Stimulated activated CD4-positive, alpha-beta T cell treated with anti-CD3 and anti-CD28 coated beads, Interleukin-2, amount 100 ng/mL, for 48 hours (primary cell): Measurements from ENCODE around the gene ANKRD40CL.

Source experiments
- DNase-seq, 2 donors: peaks; one replicate each; pipeline ENCODE4 v3.0.0-alpha.2; 2020

Gene ANKRD40CL

GRCh38 chr17:50785946-50786570, 18.7 kb upstream of the ANKRD40CL start:
- no peak for DNase-seq

DNA sequence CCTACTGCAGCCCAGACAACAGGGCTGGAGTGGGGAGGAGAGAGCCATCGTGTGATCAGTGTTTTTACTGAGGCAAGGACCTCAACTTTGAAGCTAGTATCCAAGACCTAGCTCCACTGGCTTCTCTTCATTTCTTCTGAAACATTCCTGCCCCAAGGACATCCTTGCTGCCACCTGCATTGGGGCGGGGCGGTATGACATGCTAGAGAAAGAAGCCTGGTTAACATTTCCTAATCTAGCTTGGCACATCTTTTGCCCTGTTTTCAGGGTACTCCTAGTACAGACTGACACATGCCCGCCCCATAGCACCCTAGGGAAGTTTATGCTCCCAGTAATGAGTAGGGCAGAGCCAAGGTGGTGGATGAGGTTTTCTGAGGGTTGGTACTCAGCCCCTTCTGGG, 17.8 kb upstream of the ANKRD40CL start:
- DNase-seq = no peak

DNA sequence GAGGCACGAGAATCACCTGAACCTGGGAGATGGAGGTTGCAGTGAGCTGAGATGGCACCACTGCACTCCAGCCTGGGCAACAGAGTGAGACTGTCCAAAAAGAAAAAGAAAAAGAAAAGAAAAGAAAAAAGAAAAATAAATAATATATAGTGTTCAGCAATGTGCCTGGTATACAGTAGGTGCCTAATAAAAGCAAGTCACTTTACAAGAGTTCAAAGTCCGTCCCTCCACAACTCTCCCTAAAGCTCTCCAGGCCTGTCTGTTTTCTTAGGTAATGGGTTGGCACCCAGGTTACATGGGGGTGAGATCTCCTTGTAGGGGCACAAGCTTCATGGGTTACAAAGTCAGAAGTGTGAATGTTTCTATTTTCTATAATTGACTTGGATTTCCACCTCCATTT, 16.6 kb upstream of the ANKRD40CL start:
- no peak for DNase-seq

GRCh38 chr17:50783193-50783660, 15.9 kb upstream of the ANKRD40CL start:
- DNase-seq = peak; percentile 80 to 85

DNA sequence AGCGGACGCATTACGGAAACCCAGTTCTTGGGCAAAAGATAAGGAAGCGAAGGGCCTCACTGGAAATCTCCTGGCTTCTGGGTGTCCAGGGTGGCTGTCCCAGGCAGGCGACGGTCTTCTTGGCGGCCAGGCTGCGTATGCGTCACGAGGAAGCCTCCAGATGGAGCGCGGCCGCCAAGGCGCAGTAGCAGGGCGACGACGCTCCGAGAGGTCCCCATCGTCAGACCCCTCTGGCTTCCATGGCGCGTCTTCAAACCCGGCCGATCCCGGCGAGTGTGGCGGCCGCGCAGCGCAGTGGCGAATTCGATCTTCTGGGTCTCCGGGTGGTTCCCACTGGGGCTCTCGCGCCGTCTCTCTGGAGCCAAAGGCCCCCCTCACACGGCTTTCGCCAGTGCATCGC, 13.8 kb upstream of the ANKRD40CL start:
- no peak for DNase-seq

DNA sequence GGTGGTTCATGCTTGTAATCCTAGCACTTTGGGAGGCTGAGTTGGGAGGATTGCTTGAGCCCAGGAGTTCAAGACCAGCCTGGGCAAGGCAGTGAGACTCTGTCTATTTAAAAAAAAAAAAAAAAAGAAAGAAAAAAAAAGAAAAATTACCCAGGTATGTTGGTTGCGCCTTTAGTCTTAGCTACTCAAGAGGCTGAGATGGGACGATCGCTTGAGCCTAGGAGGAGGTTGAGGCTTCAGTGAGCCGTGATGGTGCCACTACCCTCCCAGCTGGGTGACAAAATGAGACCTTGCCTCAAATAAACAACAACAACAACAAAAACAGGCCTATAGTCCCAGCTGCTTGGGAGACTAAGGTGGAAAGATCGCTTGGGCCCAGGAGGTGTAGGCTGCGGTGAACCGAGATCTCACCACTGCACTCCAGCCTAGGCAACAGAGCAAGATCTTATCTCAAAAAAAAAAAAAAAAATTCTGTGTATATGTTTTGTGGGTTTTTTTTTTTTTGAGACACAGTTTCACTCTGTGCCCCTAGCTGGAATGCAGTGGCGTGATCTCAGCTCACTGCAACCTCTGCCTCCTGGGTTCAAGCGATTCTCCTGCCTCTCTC, 12.5 kb upstream of the ANKRD40CL start:
- peak in 1 of 2 donors; percentile 7 for DNase-seq

- no peak for DNase-seq
These were observed 11.7 kb upstream of the ANKRD40CL start for GRCh38 chr17:50778988-50779387.

DNA sequence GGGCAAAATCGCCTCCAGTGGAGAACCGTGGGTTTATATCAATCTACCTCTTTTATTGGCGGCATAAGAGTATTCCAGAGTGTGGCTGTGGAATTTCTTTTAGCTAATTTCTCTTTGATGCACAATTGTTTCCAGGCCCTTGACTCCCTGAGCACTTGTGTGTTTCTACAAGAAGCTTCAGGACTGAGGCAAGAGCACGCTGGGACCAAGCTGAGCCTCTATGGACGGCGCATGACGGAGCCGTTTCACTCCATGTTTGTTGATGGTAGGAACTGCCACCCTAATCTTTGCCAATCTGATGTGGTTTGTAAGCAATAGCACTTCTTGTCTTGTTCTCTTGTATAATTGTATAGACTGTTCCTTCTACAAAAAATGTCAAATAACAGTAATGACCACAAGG, 11.2 kb upstream of the ANKRD40CL start:
- DNase-seq = no peak

GRCh38 chr17:50775926-50776325, 8.6 kb upstream of the ANKRD40CL start:
- DNase-seq = no peak

DNA sequence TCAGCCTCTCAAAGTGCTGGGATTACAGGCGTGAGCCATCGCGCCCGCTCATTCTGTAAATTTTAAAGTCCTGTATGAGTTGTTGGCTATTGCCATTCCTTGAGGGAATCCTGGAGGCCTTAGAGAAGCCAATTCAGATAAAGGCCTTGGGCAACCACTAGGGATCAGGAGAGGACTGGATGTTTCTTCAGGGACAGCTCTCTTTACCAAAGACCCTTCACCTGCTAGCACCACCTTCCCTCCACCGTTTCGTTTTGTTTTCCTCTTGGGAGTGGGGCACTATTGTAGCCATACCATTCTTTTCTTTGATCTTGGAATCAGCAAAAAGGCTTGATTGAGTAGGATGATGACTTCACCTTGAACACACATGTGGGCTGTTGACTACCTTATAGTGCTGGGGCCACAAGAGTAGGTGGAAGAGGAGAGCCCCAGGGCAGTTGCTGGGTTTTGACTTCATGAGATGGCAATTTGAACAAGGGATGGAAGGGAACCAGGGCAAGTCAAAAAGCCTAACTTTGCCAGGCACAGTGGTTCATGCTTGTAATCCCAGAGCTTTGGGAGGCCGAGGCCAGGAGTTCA, 7.0 kb upstream of the ANKRD40CL start:
- DNase-seq = no peak

DNA sequence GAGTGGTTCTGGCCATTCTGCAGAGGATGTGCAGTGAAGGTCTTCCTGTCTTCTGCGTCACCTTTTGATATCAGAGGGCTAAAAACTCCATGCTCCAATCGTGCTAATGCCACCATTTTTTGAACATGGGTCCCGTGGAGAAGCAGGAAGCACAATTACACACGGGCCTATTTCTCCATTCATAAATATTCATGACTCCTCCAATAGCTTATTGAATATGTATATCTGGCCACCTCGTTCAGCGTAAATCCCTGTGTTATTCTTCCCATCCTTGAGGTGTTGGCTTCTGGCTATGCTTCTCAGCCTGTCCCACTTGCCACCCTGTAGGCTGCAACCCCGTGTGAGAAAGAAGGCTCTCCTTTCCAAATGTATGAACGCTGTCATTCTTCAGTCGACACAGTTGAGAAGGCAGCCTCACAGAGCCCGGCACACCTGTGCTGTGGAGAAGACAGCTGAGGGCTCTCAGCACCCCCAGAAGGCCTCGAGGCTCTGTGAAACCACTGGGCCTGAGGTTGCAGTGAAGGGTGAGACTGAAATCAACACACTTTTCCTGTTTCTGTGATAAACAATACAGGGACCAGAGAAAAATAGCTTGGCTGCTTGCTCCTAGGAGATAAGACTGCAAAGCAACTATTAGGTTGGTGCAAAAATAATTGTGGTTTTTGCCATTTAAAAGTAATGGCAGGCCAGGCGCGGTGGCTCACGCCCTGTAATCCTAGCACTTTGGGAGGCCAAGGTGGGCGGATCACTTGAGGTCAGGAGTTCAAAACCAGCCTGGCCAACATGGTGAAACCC, 4.9 kb upstream of the ANKRD40CL start:
- DNase-seq = no peak

GRCh38 chr17:50770346-50770745, 3.0 kb upstream of the ANKRD40CL start:
- DNase-seq = no peak

DNA sequence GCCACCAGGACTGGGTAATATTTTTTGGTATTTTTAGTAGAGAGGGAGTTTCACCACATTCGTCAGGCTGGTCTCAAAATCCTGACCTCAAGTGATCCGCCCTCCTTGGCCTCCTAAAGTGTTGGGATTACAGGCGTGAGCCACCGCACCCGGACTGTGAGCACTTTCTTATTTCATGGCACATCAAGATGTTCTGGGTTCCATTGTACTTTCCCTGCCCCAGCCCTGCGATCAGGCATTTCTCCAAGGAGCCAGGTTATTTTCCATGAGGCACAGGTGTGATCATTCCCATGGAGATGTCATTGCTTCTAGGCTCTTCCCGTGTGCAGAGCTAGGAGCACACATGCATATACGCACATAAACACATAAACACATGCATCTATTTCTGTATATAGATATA, 2.6 kb upstream of the ANKRD40CL start:
- no peak for DNase-seq

DNA sequence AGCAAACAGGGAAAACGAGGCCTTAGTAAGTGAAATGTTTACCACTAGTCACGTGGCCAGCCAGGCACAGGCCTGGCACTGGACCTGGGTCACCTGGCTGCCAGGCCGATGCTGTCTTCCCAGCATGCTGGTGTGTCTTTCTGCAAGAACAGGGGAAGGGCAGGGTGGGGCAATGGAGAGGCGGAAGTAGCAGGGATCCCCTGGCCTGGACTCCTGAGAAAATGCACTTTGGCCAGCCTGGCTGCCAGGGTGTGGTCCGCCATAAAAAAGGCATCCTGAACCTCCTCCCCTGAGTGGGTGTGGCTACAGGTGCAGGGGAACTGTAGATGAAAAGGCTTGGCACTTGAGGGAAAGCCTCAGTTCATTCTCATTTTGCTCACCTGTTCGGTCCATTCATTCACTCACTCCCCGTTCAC, 1.0 kb upstream of the ANKRD40CL start:
- no peak for DNase-seq

DNA sequence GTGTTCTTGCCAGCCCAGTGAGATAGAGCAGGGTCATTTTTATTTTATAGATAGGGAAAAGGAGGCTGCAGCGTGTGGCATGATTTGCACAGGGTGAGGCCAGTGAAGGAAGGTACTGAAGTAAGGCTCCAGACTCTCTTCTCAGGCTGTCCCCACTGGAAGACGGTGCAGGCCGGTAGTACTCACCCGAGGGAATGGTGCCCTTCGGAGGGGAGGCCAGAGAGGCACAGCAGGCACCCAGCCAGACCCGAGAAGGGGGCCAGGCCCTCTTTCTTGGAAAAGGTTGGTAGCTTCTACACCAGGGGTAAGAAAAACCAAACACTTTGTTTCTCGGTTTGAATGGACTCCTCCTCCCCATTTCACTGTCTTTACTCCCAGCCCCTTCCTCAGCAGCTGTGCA, 288 bp downstream of the ANKRD40CL start:
- no peak for DNase-seq

GRCh38 chr17:50766222-50767023, 895 bp downstream of the ANKRD40CL start:
- DNase-seq = no peak

GRCh38 chr17:50765454-50766221, 1.7 kb downstream of the ANKRD40CL start:
- DNase-seq = no peak

- DNase-seq = no peak
These were observed 2.6 kb downstream of the ANKRD40CL start for GRCh38 chr17:50764734-50765149.

- no peak for DNase-seq
These were observed 3.4 kb downstream of the ANKRD40CL start for GRCh38 chr17:50763716-50764475.

DNA sequence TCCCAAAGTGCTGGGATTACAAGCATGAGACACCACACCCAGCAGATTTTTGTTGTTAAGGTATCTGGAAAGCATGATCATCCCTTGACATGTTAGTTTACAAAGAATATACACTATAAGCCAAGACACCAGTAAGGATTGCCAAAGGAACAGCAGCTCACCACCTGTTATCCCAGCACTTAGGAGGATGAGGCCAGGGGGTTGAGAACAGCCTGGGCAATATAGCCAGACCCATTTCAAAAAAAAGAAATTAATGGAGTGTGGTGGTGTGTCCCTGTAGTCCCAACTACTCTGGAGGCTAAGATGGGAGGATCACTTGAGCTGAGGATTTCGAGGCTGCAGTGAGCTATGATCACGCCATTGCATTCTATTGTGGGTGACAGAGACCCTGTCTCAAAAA, 5.1 kb downstream of the ANKRD40CL start:
- no peak for DNase-seq

GRCh38 chr17:50758989-50759544, 8.3 kb downstream of the ANKRD40CL start:
- DNase-seq = no peak
